Thyroid gland (tissue), 4 donors: Measurements from ENCODE around the gene NPHS1. TPM values are rescaled to one million over a fixed set of nuclear protein-coding genes. Genes with fewer than 3 reads are reported as not detected.
"Not testable (repeated sequence)": the region's sequence is repeated elsewhere in the genome, so short reads cannot be mapped to it uniquely, and the experiment has no call there.

ENCODE experiments used
- DNase-seq, 2 donors: peaks; one replicate each; pipeline ENCODE4 v3.0.0-alpha.2; 2019
- H3K27ac ChIP-seq, 3 donors: fragments of 200-600 bp; sonication (generic); 1 replicate in 2 of 3; 2 replicates in 1 of 3; pipeline ENCODE4 v1.5.1; 2016 to 2019; ENCODE audit warnings: mild to moderate bottlenecking in 1 of 3, moderate library complexity in 1 of 3
- H3K27me3 ChIP-seq: fragments of 200-600 bp; sonication (generic); one replicate; pipeline ENCODE4 v1.5.1; 2019
- H3K36me3 ChIP-seq, 2 donors: fragments of 200-600 bp; sonication (generic); one replicate each; pipeline ENCODE4 v1.5.1; 2016 to 2019
- H3K4me1 ChIP-seq, 2 donors: fragments of 200-600 bp; sonication (generic); one replicate each; pipeline ENCODE4 v1.5.1; 2017 to 2019
- H3K4me3 ChIP-seq, 3 donors: fragments of 200-600 bp; sonication (generic); replicated peaks in 1 of 3; 1 replicate in 2 of 3; 2 replicates in 1 of 3; pipeline ENCODE4 v1.5.1; 2016; ENCODE audit warnings: mild to moderate bottlenecking in 1 of 3
- H3K9me3 ChIP-seq: fragments of 200-600 bp; sonication (generic); one replicate; pipeline ENCODE4 v1.5.1; 2017
- CTCF ChIP-seq, 6 experiments: fragments of 200-600 bp in 3 of 6; fragments of 450-650 bp in 3 of 6; sonication (generic) in 3 of 6; IDR thresholded peaks; one replicate each; pipeline ENCODE4 v1.5.1; 2016 to 2019; ENCODE audit warnings: antibody characterized with exemption in 6 of 6, mild to moderate bottlenecking in 2 of 6, inconsistent platforms in 1 of 6, moderate library complexity in 1 of 6
- POLR2A ChIP-seq, 2 donors: fragments of 450-650 bp; IDR thresholded peaks; one replicate each; pipeline ENCODE4 v1.6.1; 2017; ENCODE audit warnings: antibody characterized with exemption in 2 of 2, mild to moderate bottlenecking in 2 of 2, moderate library complexity in 1 of 2
- WGBS, 2 donors: methylation state at CpG; one replicate each; pipeline ENCODE4 v1.1.5; 2017; 5-methylcytosine and 5-hydroxymethylcytosine counted together
- intact Hi-C: fragments of 100-400 bp; cut with DNase I; formaldehyde crosslinking; loops from one replicate; pipeline ENCODE4 v1.15.1; 2023
- total RNA-seq, 4 donors: library from RNA; depleted of rRNA; stranded (reverse); fragments of >200 nt; gene quantifications; one replicate each; pipeline ENCODE4 v1.2.3, GENCODE V29; 2016

Gene NPHS1
- total RNA-seq, 4 donors from 2014 or later: not detected

GRCh38 chr19:35796645-35797542, 55.4 kb downstream of the NPHS1 start:
- intact Hi-C loops: no loop called here
- H3K4me1 ChIP-seq: no peaks in the 10 kb centered on the region
- H3K27ac ChIP-seq: no peak overlapping the region
- 14 to 28% methylated on average over 39 of the region's 39 CpGs for WGBS, 2 donors
- peaks cover 7% of the 10 kb centered on the region for H3K27me3 ChIP-seq
- H3K36me3 ChIP-seq: no peaks in the 10 kb centered on the region
- H3K9me3 ChIP-seq: no peaks in the 10 kb centered on the region
- TF ChIP-seq CTCF (IDR thresholded peaks at IDR 0.05): no peak
- TF ChIP-seq POLR2A (IDR thresholded peaks at IDR 0.05): no peak
- no peak overlapping the region for H3K4me3 ChIP-seq
- no peak for DNase-seq

GRCh38 chr19:35795564-35795963, 56.7 kb downstream of the NPHS1 start:
- H3K4me3 ChIP-seq, H3K9me3 ChIP-seq, H3K4me1 ChIP-seq, H3K27ac ChIP-seq, H3K27me3 ChIP-seq, intact Hi-C loops, H3K36me3 ChIP-seq, DNase-seq: not testable (repeated sequence)
- WGBS, 2 donors: 80 to 94% methylated on average over 1 of the region's 1 CpG

- Histone ChIP-seq H3K9me3 (no peaks in the 10 kb centered on the region), H3K27me3 (peaks cover 7% of the 10 kb centered on the region), H3K36me3 (no peaks in the 10 kb centered on the region), H3K4me3 (no peak overlapping the region), H3K4me1 (peaks cover 0 to 8% of the 10 kb centered on the region in 2 donors), H3K27ac (no peak overlapping the region)
- DNase-seq: no peak
- intact Hi-C loops: no loop called here
- 82 to 88% methylated on average over 7 of the region's 7 CpGs for WGBS, 2 donors
- TF ChIP-seq CTCF (IDR thresholded peaks at IDR 0.05) (no peak), POLR2A (IDR thresholded peaks at IDR 0.05) (no peak)
Measured at GRCh38 chr19:35793381-35794165, 58.7 kb downstream of the NPHS1 start.

GRCh38 chr19:35792888-35793287, 59.4 kb downstream of the NPHS1 start:
- no peak for DNase-seq
- Histone ChIP-seq H3K9me3 (no peaks in the 10 kb centered on the region), H3K27me3 (peaks cover 7% of the 10 kb centered on the region), H3K36me3 (no peaks in the 10 kb centered on the region), H3K4me1 (peaks cover 0 to 8% of the 10 kb centered on the region in 2 donors), H3K4me3 (no peak overlapping the region), H3K27ac (no peak overlapping the region)
- WGBS, 2 donors: 66 to 90% methylated on average over 2 to 3 of the region's 8 CpGs
- intact Hi-C loops: no loop called here
- TF ChIP-seq CTCF (IDR thresholded peaks at IDR 0.05) (no peak), POLR2A (IDR thresholded peaks at IDR 0.05) (no peak)

- Histone ChIP-seq H3K36me3 (no peaks in the 10 kb centered on the region), H3K9me3 (no peaks in the 10 kb centered on the region), H3K4me1 (peaks cover 0 to 8% of the 10 kb centered on the region in 2 donors), H3K27me3 (peaks cover 6% of the 10 kb centered on the region), H3K27ac (no peak overlapping the region), H3K4me3 (no peak overlapping the region)
- DNase-seq: no peak
- WGBS, 2 donors: 79 to 83% methylated on average over 8 to 11 of the region's 15 CpGs
- intact Hi-C loops: no loop called here
- TF ChIP-seq CTCF (IDR thresholded peaks at IDR 0.05) (no peak), POLR2A (IDR thresholded peaks at IDR 0.05) (no peak)
Measured at GRCh38 chr19:35792312-35792711, 60.0 kb downstream of the NPHS1 start.
